RCC 7860 (cell line): ENCODE results near the gene ENPP7.

ENCODE experiments used
- DNase-seq: peaks from one replicate; pipeline ENCODE4 v3.0.0-alpha.2; 2015; ENCODE audit warnings: low spot score
- FAIRE-seq: peaks from 2 replicates; lab custom pipeline; 2012; peaks lifted over from hg19 to GRCh38; lab: Jason Lieb, UNC

Gene ENPP7

DNA sequence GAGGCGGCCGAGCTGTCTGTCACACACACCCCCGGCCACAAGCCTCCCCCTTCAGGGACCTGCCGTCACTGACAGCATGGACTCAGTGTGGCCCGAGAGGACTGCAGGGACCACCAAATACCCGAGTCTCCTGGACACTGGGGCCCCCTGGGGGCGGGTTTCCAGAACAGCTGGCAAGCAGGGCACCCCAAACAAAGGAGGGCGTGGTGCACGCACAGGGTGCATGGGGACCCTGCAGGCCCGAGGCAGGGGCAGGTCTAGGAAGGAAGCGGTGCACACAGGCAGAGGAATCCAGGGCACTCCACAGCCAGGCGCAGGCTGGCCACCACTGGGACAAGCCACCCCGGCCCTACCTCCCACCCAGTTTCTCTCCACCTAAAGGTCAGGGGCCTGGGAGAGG is 28.7 kb upstream of the ENPP7 start:
- FAIRE-seq (no peak), DNase-seq (no peak)

DNA sequence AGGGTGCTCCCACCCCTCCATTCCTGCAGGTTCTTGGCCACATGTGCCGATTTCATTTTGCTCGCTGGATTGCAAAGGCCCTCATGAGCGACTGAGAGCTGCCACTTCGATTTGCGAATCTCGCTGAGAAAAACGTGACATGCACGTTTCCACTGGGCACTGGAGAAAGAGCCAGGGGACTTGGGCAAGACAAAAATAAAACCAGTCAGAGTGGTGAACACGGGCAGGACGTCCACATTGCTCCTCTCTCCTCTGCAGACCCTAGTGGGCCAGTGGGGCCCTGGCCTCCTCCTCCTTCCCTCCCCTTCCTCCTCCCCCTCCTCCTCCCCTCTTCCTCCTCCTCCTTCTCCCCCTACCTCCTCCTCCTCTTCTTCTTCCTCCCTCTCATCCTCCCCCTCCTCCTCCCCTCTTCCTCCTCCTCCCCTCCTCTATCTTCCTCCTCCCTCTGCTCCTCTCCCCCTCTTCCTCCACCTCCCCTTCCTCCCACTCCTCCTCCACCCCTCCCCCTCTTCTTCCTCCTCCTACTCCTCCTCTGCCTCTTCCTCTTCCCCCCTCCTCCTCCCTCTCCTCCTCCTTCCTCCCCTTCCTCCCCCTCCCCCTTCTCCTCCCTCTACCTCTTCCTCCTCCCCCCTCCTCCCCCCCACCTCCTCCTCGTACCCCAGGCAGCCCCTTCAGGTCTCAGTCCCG is 28.1 kb upstream of the ENPP7 start:
- FAIRE-seq (no peak), DNase-seq (no peak)

DNA sequence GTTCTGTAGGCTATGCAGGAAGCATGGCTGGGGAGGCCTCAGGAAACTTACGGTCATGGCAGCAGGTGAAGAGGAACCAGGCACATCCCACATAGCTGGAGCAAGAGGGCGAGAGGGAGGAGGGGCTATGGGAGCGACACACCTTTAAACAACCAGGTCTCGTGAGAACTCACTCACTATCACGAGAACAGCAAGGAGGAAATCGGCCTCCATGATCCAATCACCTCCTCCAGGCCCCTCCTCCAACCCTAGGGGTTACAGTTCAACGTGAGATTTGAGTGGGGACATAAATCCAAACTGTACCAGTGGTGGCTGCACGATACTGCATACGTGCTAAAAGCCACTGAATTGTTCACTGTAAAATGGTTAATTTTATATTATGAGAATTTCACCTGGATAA is 26.1 kb upstream of the ENPP7 start:
- no peak for DNase-seq
- no peak for FAIRE-seq

DNA sequence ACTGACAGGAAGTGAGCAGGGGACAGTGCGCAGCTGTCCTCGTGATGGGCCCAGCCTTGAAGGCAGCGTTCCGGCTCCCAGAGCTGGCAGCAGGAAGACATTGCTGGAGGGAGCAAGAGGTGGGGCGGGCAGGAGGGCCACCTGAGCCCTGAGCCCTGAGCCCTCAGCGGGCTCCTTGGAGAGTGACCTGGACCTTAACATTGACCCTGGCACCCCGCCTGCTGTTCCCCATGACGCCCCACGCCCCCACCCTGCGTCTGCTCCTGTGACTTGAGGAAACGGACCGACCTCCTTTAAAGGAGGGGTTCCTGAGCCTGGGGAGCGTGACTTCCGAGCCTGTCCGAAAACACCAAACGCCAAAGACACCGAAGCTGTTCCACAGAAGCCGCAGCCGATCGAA is 25.1 kb upstream of the ENPP7 start:
- DNase-seq (no peak), FAIRE-seq (no peak)

DNA sequence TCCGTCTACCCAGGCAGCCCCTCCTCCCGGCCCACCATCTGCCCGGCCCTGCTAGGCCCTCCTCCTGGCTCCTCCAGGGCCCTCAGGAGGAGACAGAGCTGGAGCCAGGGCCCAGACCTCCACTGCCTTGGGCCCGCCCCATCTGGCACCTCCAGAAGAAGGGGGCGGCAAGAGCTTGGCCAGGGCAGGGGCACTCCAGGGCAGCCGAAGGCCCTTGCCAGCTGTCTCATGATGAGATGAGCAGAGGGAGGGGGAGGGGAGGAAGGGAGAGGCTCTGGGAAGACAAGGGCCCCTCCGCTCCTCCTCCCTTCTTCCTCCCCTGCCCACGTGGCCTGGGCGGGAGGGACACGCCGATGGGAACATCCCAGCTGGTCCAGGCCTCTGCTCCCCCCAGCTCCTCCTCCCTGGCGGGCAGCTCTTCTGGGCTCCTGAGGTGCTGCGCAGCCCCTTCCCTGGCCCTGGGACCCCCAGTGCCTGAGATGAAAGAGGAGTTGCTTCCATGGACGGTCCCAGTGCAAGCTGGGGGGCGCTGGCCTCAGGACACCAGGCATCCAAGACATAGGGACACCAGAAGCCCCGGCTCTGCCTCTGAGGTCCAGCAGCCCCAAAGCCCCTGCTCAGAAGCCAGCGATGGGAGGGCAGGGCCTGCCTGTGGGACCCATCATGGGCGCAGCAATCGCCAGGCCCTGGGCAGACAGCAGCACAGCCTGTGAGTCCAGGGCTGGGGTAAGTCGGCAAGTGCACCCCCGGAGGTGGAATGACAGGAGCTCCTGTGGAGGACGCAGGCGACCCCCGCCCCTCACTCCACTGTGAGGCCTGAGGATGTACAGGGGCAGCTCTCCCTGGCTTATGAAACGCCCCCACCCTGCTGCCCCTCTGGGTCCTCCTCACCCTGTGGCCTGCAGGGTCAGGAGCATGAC is 23.6 kb upstream of the ENPP7 start:
- DNase-seq = no peak
- FAIRE-seq = no peak

DNA sequence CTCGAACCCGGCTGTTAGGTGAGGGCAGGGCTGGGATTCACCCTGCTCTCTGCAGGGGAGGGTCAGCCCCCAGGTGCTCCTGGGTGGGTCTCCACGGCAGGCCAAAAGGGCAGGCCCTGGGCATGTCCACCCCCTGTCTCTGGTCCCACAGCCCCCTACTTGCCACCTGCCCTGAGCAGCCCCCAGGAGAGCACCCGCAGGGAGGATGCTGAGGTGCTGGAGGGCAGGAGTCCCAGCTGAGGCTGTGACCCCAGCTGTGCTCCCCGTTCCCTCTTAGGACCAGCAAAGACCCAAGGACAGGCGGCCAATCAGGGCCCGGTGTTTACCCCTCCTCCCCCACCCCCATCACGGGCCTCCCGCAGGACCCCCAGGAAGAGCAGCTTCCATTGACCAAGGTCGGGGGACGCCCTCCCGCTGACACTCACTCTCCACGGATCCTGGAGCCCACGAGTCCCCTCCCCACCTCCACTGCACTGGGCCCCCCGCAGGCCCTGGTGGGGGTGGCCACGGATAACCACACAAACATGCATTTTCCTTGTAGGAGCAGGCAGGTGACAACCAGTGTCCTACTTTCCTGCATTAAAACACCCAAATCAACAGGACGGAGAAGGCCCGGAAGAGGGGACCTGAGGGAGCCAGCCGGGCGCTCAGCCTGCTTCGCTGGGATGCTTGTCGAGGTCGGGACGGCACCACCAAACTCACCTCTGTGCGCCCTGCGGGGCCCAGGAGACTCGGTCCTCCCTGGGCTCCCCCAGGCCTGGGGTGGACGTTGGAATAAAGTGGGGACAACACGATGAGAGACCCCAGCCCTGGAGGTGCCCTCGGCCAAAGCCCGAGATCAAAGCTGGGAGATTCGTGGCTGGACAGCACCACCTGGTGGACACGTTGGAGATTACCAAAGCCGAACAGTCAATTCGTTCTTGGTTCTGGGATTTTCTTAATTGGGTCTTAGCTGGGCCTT is 22.5 kb upstream of the ENPP7 start:
- FAIRE-seq (no peak), DNase-seq (peak; percentile 22)

DNA sequence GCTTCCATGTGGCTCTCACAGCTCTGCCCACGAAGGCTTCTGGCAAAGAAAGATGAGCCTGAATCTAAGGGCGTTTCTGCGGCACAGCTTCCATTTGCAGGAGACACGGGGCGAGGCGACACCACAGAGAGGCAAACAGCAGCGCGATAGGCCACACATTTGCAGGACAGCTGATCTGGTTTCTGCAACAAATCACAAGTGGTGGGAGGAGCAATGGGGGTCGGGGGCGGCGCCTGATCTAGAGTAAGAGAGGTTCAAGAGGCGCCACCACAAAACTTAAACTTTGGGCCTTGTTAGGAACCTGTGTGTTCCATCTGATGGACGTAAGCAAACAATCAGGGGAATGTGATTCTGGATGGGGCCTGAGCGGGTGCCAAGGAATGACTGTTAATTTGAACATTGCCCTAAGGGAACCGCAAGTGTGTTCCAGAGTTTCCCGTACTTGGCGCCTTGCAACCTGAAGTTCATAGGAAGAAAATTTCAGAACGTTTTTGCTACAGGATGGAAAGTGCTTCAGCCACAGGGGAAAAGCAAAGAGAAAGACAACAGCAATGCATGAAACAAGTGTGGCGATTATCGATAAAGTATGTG is 18.9 kb upstream of the ENPP7 start:
- no peak for FAIRE-seq
- DNase-seq = no peak

DNA sequence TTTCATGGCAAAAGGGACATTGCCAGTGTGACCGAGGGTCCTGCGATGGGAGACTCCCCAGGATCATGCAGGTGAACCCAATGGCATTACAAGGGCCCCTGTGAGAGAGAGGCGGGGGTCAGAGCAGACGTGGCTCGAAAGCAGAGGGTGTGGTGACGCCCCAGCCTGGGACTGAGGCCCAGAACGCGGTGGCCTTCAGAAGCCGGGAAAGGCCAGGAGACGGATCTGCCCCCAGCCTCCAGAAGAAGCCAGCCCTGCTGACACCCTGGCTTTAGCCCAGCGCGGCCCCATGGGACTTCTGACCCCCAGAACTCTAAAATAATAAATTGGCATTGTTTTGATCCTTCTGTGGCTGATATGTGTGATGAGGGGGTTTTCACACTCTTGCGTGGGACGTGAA is 17.4 kb upstream of the ENPP7 start:
- FAIRE-seq = no peak
- no peak for DNase-seq

DNA sequence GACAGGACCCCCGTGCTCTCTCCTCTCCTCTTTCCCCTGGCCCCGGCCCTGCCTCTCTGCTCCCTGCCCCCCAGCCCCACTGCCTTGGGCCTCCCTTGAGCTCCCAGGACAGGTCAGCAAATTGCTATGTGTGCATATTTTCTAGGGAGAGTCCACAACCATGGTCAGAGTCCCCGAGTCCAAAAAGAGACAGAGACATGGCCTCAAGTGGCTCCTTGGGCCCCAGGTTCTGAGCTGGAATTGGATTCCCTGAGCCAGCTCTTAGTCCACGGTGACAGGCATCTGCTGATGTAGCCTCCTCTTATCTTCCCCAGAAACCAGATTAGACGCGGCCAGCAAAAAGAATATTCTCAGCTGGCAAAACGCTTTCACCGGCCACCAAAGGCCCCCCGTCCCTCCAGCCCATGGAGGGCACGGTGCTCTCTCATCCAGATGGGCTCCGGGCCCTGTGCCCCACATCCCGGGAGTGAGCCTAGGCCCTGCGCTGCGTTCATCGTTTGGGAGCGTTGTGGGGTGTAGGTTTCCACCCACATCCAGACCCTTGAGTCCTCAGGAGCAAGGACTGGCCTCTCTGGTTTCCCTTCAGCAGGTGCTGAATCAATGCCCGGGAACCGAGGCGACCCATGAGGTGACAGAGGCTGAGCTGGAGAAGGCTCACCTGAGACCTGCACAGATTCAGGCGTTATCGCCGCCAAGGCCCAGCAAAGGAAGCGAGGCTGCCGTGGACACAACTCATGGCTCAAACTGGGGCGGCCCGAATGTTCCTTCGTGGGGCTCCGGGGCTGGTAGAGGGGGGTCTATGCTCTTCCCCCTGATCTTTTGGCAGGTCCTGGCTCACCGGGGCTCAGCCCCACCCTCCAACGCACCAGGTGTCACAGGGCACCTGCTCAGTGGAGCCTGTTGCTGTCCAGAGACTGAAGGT is 16.3 kb upstream of the ENPP7 start:
- no peak for FAIRE-seq

DNA sequence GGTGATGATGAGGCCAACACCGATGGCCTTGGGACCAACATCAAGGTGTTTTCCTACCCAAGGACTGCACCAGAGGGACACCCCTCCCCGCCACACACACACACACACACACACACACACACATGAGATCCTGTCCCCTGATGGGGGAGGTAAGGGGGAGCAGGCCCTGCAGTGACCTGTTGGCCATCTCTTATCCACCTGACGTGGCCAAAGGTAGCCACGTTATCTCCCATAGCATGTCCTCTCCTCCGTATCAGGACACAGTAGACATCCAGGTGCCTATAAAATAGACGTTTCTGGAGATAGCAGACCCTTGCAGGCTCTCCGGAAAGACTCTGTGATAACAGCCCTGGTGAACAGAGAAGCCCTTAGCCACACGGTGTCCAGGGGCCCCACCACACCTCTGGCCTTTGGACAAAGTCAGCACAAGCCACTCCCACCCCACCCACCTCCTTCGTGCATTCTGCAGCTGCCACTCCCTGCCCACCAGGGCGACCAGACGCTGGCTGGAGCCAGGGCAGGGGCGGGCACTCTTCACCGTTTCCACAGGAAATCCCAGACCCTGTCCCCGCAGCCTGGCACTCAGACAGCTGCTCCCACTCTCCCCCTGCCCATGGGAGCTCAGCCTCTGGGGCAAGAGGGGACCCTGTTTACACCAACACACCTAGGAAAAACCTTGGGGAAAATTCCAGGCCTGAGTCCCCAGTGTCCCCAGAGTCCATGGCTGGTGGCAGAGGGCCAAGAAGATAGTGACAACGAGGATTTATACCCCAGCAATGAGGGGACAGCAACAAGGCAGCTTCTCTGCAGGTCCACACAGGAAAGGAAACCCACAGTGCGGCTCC is 15.4 kb upstream of the ENPP7 start:
- no peak for DNase-seq
- no peak for FAIRE-seq

More for the DNA sequence above, 16.3 kb upstream of the ENPP7 start:
- no peak for DNase-seq

DNA sequence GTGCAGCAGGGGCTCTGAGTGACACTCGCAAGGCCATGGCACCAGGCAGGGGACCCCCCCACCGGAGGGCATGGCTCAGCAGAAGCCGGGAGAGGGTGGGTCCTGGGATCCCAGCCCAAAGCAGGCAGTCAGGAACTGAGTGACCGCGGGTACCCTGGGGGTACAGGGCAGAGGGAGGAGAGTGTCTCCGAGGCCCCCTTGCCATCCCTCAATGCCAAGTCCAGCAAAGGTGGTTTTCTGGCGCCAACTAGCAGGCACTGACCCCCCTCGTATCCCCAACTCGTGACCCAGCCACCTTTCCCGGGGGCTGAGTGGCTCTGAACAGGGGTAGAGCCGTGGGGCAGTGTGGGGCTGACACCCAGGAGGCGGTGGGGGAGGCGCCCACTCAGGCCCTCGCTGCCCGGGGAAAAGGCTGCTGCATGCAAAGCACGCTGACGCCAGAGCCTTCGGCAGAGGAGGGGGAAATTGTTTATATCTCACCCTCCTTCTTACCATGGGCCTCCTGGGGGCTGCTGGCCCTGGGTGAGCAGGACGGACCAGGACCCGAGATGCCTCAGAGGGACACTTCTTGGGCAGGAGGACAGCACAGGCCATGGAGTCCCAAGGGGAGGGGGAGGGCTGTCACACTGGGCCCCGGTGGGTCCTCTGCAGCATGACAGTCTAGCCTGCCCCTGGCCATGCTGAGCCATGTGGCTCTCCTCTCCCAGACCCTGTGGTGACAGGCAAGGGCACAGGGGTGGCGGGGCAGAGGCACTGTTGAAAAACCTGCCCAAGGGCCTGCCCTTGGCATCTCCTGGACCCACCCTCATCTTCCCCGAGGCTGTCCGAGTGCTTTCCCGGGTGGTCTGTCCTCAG is 14.6 kb upstream of the ENPP7 start:
- no peak for DNase-seq
- no peak for FAIRE-seq

DNA sequence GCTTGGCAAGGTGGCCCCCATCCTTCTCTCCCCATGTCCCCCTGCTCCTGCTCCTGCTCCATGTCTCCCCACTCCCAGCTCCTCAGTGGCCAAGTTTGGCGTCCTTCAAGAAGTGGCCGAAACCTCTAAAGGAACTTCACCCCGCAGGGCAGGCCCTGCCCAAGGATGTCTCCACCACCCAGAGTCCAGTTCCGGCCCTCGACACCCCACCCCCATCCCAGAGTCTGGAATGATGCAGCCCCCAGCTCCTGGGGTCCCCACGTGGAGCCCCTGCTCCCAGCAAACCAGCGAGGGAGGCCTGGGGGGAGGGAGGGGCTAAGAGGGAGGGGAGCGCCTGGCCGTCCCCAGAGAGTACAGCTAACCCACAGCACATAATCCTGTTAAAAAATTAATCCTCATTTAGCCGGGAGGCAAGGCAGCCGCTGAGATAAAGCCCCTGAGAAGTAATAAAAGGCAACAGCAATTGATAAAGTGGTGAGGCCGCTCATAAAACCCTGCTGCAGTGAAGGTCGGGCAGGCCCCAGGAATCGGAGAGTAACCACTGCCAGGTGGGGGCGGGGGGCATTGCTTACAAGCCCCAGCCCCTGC is 9.9 kb upstream of the ENPP7 start:
- FAIRE-seq = no peak
- no peak for DNase-seq

DNA sequence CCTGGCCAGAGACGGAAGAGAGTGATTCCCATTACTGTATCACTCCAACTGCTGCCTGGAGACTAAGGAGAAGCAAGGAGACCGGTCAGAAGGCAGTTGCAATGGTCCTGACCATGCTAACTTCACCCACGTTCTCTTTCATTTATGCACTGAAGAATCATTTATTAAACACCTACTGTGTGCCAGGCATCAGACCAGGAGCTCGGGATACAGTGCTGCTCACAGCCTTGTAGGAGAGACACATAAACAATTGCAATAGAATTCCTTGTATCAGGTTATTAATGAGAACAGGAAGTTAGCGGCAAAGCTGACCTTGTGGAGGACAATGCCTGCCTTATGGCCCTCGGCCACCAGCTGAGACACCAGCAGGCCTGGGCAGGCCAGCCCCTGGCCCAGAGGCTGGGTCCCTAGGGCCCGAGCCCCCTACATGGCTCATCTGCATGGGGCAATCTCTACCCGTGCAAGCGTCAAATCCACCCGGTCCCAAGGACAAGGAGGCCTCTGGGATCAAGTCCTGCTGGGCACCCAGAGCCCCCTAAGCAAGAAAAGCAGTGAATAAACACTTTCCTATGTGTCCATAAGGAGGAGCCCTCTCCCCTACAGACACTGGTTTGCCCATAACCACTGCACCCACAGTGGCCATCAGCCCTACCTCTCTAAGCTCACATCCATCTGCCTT is 8.6 kb upstream of the ENPP7 start:
- DNase-seq (no peak), FAIRE-seq (no peak)

DNA sequence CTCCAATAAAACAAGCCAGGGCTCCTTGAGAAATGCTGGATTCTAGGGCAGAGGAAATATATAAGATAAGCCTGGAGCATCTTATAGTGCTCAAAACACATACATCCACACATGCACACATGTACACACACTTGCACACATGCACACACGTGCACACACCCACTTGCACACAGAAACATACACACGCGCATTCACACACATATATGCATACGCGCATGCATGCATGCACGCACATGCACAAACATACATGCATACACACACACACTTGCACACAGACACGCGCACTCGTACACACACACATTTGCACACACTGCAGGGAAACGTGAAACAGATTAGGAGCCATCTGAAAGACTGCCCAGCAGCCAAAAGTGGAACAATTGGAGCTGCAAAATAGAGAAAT is 8.0 kb upstream of the ENPP7 start:
- no peak for DNase-seq
- no peak for FAIRE-seq

DNA sequence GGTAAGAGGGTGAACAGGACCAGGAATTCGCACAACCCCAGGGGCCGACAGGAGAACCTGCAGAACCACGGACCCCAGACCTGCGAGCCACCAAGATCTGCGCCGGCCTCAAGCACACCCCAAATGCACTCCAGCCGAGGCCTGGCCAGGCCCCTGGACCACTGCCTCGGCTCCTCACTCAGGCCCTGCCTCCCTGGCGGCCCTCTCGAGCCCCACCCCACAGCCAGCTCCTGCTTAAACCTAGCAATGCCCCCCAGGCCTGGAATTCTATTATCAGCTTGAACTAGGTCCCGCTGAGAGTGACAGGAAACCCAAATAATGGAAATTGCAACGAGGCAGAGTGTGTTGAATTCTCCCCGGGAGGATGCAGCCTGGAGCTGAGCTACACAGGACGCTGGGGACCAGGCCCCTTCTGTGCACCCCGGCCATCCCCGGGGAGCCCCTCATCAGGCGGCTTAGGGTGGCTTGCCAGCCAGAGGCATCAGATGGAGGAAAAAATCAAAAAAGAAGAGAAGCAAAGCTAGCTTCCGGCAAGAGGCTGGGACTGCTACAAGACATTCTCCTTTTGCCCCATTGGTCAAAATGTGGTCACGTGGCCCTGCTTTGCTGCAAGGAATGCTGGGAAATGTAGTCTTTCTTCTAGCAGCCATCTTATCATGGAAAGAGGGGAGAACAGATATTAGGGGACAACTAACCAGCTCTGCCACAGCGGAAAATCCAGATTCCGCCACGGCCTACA is 2.4 kb upstream of the ENPP7 start:
- FAIRE-seq (no peak), DNase-seq (peak; percentile 46)

DNA sequence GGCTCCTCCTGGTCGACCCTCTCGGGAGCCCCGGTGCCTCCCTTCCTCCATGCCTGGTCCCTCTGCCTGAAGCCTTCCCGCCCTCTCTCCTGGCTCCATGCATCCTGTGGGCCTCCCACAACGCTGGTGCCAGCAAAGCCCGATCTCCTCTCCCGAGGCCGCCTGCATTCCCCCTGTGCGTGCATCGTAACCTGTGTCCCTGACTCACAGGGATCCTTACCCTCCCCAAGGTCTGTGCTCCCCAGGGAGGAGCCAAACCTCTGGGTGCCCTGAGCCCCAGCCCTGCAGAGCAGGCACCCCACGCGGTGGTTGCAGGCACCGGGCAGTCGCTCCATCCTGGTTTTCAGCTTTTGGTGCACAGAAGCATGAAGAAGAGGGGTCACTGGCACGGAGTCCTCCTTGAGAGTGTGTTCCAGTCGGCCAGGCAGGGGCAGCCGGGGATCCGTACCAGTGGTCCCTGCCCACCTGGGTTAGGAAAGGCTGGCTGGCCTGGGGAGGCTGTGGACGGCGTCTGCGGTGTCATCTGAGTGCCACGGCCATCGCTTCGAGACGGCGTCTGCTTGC is 1.8 kb upstream of the ENPP7 start:
- FAIRE-seq (no peak), DNase-seq (no peak)
